Testis (tissue), 2 donors: Measurements from ENCODE around the gene MYB.

ENCODE experiments used
- CTCF ChIP-seq, 3 experiments: fragments of 450-650 bp in 2 of 3; fragments of 200-600 bp in 1 of 3; sonication (generic) in 1 of 3; IDR thresholded peaks; one replicate each; pipeline ENCODE4 v1.5.1; 2016 to 2019; ENCODE audit warnings: antibody characterized with exemption in 3 of 3, mild to moderate bottlenecking in 2 of 3, moderate library complexity in 1 of 3
- POLR2A ChIP-seq: fragments of 450-650 bp; IDR thresholded peaks from one replicate; pipeline ENCODE4 v1.6.1; 2017; ENCODE audit warnings: antibody characterized with exemption, mild to moderate bottlenecking, moderate library complexity

DNA sequence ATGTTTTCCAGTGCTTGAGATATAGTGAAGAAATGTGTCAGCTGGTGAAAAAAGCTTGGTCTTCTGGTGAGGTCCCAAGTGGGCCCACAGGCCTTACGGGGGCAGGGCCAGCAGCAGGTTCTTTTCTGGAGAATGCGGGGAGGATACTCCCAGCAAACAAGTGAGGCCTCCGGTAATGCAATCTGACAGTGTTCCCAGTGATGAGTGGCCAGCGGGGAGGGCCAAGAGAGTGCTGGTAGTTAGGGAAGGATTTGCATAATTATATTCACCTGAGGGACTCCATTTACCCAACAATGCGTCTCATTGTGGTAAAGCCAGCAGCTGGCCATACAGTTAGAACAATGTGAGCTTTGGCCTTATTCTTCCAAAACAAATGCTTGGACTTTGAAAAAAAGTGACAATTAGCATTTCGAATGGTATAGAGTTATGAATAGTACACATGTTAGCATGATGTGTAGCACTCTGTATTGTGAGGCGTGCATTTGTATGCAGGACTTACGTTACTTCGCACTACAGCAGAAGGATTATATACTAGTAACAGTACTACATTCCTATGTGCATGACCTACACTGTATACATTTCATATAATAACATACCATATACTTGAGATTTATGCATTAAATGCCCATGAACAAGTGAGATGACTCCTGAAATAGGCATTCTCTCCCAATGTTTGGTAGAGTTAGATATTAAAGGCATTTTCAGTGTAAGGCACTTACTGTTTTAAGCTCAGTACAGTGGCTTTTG, 69.8 kb downstream of the MYB start:
- TF ChIP-seq POLR2A, result no peak
- TF ChIP-seq CTCF (IDR thresholded peaks at IDR 0.05), result no peak
